HepG2 (cell line): ENCODE data around the gene DNMT3B. TPM values are rescaled to one million over a fixed set of nuclear protein-coding genes. Genes with fewer than 3 reads are reported as not detected.

Experiments used
- ATAC-seq: fragments of 200-7000 bp; cut with Tn5 transposase; 3 replicates; pipeline ENCODE4 v1.9.1; 2020; ENCODE audit warnings: mild to moderate bottlenecking, moderate library complexity
- BruUV-seq: library from RNA; stranded (reverse); fragments of 400-500 nt; replicated peaks from 2 replicates; lab custom pipeline; 2021; lab: Mats Ljungman, UMichigan
- CTCF ChIA-PET: fragments of 300-600 bp; formaldehyde crosslinking; extraction: SDS; loops from one replicate; lab custom pipeline; 2021; ENCODE audit warnings: low total read pairs, inconsistent platforms, low intra/inter-chr PET ratio; lab: Yijun Ruan, JAX
- POLR2A ChIA-PET: fragments of 350-600 bp; sonication (Branson Sonifier 250); formaldehyde crosslinking; loops from one replicate; lab custom pipeline; 2020; ENCODE audit warnings: antibody characterized with exemption, inconsistent platforms; lab: Yijun Ruan, JAX
- DNase-seq: peaks from one replicate; pipeline ENCODE4 v3.0.0-alpha.2; 2015; ENCODE audit warnings: low spot score
- FAIRE-seq: peaks from 3 replicates; lab custom pipeline; 2011; peaks lifted over from hg19 to GRCh38; lab: Jason Lieb, UNC
- H2AFZ ChIP-seq: one replicate; pipeline ENCODE4 v1.6.1; 2011; ENCODE audit warnings: low read length, inconsistent platforms
- H3K27ac ChIP-seq: fragments of 300-600 bp; 3 replicates; pipeline ENCODE4 v1.8.0; 2011; ENCODE audit warnings: mixed run types, mild to moderate bottlenecking, mixed read lengths, low read length, inconsistent platforms; ENCODE audit not compliant: insufficient read depth; ENCODE audit errors: extremely low read length
- H3K27me3 ChIP-seq, 2 experiments: fragments of 200-600 bp in 1 of 2; 2 replicates in 1 of 2; 3 replicates in 1 of 2; pipeline versions ENCODE4 v1.6.0 to v1.8.0; 2011; ENCODE audit warnings: low read length in 2 of 2, mild to moderate bottlenecking in 2 of 2, moderate library complexity in 2 of 2, inconsistent platforms in 1 of 2; ENCODE audit not compliant: insufficient read depth in 2 of 2, control insufficient read depth in 1 of 2
- H3K36me3 ChIP-seq, 2 experiments: fragments of 200-600 bp in 1 of 2; replicated peaks in 1 of 2; 2 replicates in 1 of 2; 3 replicates in 1 of 2; pipeline versions ENCODE4 v1.5.1 to v1.8.0; 2011; ENCODE audit warnings: low read length in 2 of 2, inconsistent platforms in 1 of 2; ENCODE audit not compliant: insufficient read depth in 2 of 2, control insufficient read depth in 1 of 2
- H3K4me1 ChIP-seq: 2 replicates; pipeline ENCODE4 v1.5.1; 2012; ENCODE audit warnings: low read length, inconsistent platforms; ENCODE audit not compliant: insufficient read depth
- H3K4me2 ChIP-seq: 2 replicates; pipeline ENCODE4 v1.6.0; 2011; ENCODE audit warnings: low read depth, low read length, inconsistent platforms
- H3K4me3 ChIP-seq, 3 experiments: fragments of 200-600 bp in 1 of 3; sonication (generic), shearing (Covaris generic) in 1 of 3; replicated peaks in 1 of 3; 2 replicates each; pipeline ENCODE4 v1.5.1; 2011 to 2016; ENCODE audit warnings: low read length in 3 of 3, inconsistent platforms in 2 of 3, low read depth in 2 of 3, mild to moderate bottlenecking in 2 of 3, control low read depth in 1 of 3, mixed read lengths in 1 of 3; ENCODE audit not compliant: insufficient read depth in 1 of 3
- H3K79me2 ChIP-seq: one replicate; pipeline ENCODE4 v1.6.1; 2011; ENCODE audit warnings: low read length, inconsistent platforms; ENCODE audit not compliant: insufficient read depth
- H3K9ac ChIP-seq: 2 replicates; pipeline ENCODE4 v1.6.0; 2011; ENCODE audit warnings: mild to moderate bottlenecking, low read depth, low read length, inconsistent platforms; ENCODE audit not compliant: insufficient read depth
- H3K9me3 ChIP-seq: 2 replicates; pipeline ENCODE4 v1.5.1; 2012; ENCODE audit warnings: mild to moderate bottlenecking, low read length
- H4K20me1 ChIP-seq: 2 replicates; pipeline ENCODE4 v1.6.0; 2011; ENCODE audit warnings: inconsistent platforms, mild to moderate bottlenecking, low read length, moderate library complexity; ENCODE audit not compliant: insufficient read depth
- AKAP8 ChIP-seq: sonication (generic); formaldehyde crosslinking; IDR thresholded peaks from 2 replicates; pipeline ENCODE4 v1.5.1; 2020; ENCODE audit warnings: mild to moderate bottlenecking, missing genetic modification reagents
- CENPT ChIP-seq: sonication (generic); formaldehyde crosslinking; IDR thresholded peaks from 2 replicates; pipeline ENCODE4 v1.8.0; 2022; ENCODE audit warnings: low read depth, mild to moderate bottlenecking, moderate library complexity, missing genetic modification reagents
- GFI1 ChIP-seq: sonication (generic); formaldehyde crosslinking; IDR thresholded peaks from 2 replicates; pipeline ENCODE4 v1.5.0; 2020; ENCODE audit warnings: missing genetic modification reagents, mild to moderate bottlenecking, borderline replicate concordance
- RAD21 ChIP-seq: fragments of 450-650 bp; formaldehyde crosslinking; IDR thresholded peaks from 2 replicates; pipeline ENCODE4 v1.5.0; 2020; ENCODE audit warnings: mild to moderate bottlenecking
- RXRA ChIP-seq: sonication (generic); formaldehyde crosslinking; IDR thresholded peaks from 2 replicates; pipeline ENCODE4 v1.5.1; 2020; ENCODE audit warnings: missing genetic modification reagents
- SALL1 ChIP-seq: sonication (generic); formaldehyde crosslinking; IDR thresholded peaks from 2 replicates; pipeline ENCODE4 v1.8.0; 2022; ENCODE audit warnings: mild to moderate bottlenecking, missing genetic modification reagents
- STAG1 ChIP-seq: sonication (generic); formaldehyde crosslinking; IDR thresholded peaks from 2 replicates; pipeline ENCODE4 v1.4.0; 2020; ENCODE audit warnings: missing genetic modification reagents
- TRIM24 ChIP-seq: sonication (generic); formaldehyde crosslinking; IDR thresholded peaks from 2 replicates; pipeline ENCODE4 v1.8.0; 2022; ENCODE audit warnings: mild to moderate bottlenecking, missing genetic modification reagents
- ZBTB14 ChIP-seq: sonication (generic); formaldehyde crosslinking; IDR thresholded peaks from 2 replicates; pipeline ENCODE4 v1.4.0; 2020; ENCODE audit warnings: missing genetic modification reagents
- ZNF367 ChIP-seq: sonication (generic); formaldehyde crosslinking; IDR thresholded peaks from 2 replicates; pipeline ENCODE4 v1.4.0; 2020; ENCODE audit warnings: missing genetic modification reagents, borderline replicate concordance
- ZNF503 ChIP-seq: sonication (generic); formaldehyde crosslinking; IDR thresholded peaks from 2 replicates; pipeline ENCODE4 v1.4.0; 2020; ENCODE audit warnings: missing genetic modification reagents
- ZSCAN21 ChIP-seq: sonication (generic); formaldehyde crosslinking; IDR thresholded peaks from 2 replicates; pipeline ENCODE4 v1.8.0; 2022; ENCODE audit warnings: mild to moderate bottlenecking, missing genetic modification reagents, moderate library complexity, borderline replicate concordance
- WGBS: methylation state at CpG from one replicate; pipeline ENCODE4 v1.1.6; 2017; ENCODE audit warnings: low lambda C conversion rate; 5-methylcytosine and 5-hydroxymethylcytosine counted together
- in situ Hi-C: cut with HindIII; loops from 2 replicates; pipeline ENCODE4 v1.10.0; 2017; ENCODE audit warnings: low pct_unique_long_range_greater_than_20kb; ENCODE audit not compliant: extremely low pct_ligation_motif_present
- intact Hi-C: fragments of 100-400 bp; cut with micrococcal nuclease; formaldehyde crosslinking; loops from one replicate; pipeline ENCODE4 v1.10.0; 2022; ENCODE audit not compliant: unreplicated experiment
- polyA plus RNA-seq, 8 experiments: library from polyadenylated mRNA; depleted of rRNA in 3 of 8; stranded (reverse) in 7 of 8; unstranded in 1 of 8; fragments of >200 nt; fragmentation: Illumina TruSeq in 4 of 8; extraction: Trizol in 4 of 8; gene quantifications; 2 replicates each; pipeline versions ENCODE4 v1.2.1 to v1.2.3, GENCODE V29; 2011 to 2016; ENCODE audit warnings: low read depth in 4 of 8, missing spikeins in 1 of 8, mixed read lengths in 1 of 8; ENCODE audit not compliant: insufficient read depth in 1 of 8
- total RNA-seq, 5 experiments: library from RNA; depleted of rRNA; stranded (reverse); fragments of >200 nt; fragmentation: Illumina TruSeq; extraction: Trizol; gene quantifications; 2 replicates each; pipeline ENCODE4 v1.2.3, GENCODE V29; 2016; ENCODE audit warnings: low read depth in 1 of 5
- TF ChIP-seq, protein P1 (sequence below): sonication (generic); IDR thresholded peaks from 2 replicates; pipeline ENCODE4 v1.6.1; 2016; ENCODE audit warnings: low read depth, borderline replicate concordance
- TF ChIP-seq, protein P2 (sequence below): sonication (generic); formaldehyde crosslinking; IDR thresholded peaks from 2 replicates; pipeline ENCODE4 v1.4.0; 2020; ENCODE audit warnings: mild to moderate bottlenecking, missing genetic modification reagents
- TF ChIP-seq, protein P3 (sequence below): sonication (generic); formaldehyde crosslinking; IDR thresholded peaks from 2 replicates; pipeline ENCODE4 v1.4.0; 2020; ENCODE audit warnings: missing genetic modification reagents

Gene DNMT3B
- total and polyA plus RNA-seq, 2 of the 13 experiments (the other 11 are each of a cell fraction or from before 2014, with no cell fraction given), result 3.8 to 13.9 TPM

DNA sequence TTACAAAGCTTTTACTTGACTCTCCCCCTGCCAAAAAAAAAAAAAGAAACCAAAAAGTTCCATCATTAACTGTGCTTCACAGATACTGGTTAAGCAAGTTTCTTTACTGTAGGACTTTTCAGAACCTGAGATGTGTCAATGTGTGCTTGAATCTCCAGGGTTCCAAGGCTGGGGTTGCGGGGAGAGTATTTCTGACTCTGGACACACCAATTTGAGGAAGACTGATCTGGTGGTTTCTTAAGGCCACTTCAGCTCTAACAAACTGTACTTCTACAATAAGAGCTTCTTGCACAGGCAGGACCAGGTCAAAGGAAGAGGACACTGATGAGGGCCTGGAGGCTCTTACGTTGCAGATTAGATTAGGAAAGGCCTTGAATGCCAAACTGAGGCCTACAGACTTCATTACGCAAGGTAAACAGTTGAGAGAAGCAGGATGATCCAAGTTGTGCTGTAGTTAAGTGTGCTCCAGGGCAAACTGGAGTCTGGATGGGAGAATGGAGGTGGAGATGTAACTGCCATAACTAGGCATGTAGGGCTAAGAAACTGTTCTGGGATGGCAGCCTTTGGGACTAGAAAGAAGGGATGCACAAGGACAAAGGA is 43.3 kb upstream of the DNMT3B start (continued):
- TF ChIP-seq, protein P1, sequence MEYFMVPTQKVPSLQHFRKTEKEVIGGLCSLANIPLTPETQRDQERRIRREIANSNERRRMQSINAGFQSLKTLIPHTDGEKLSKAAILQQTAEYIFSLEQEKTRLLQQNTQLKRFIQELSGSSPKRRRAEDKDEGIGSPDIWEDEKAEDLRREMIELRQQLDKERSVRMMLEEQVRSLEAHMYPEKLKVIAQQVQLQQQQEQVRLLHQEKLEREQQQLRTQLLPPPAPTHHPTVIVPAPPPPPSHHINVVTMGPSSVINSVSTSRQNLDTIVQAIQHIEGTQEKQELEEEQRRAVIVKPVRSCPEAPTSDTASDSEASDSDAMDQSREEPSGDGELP, result no peak
- no peak for TF ChIP-seq RAD21 (CRISPR knock-in tag)

GRCh38 chr20:32727683-32728082 is 34.5 kb upstream of the DNMT3B start:
- Histone ChIP-seq H3K4me2 (no peak overlapping the region), H3K79me2 (no peaks in the 10 kb centered on the region), H3K36me3 (peaks cover 10 to 17% of the 10 kb centered on the region in 2 experiments), H4K20me1 (no peaks in the 10 kb centered on the region), H3K9me3 (no peaks in the 10 kb centered on the region), H2AFZ (no peak overlapping the region), H3K9ac (no peak overlapping the region), H3K4me3 (no peak overlapping the region), H3K27me3 (no peaks in the 10 kb centered on the region), H3K27ac (no peak overlapping the region), H3K4me1 (peaks cover 16% of the 10 kb centered on the region)
- intact Hi-C loops (no loop called here), in situ Hi-C loops (no loop called here)
- POLR2A ChIA-PET, result interaction anchor here (1.0 kb wide), 1 partner anchor 9 kb away, joined by 3 read pairs; no protein-coding TSS in a partner anchor
- CTCF ChIA-PET, result no interaction called here
- ATAC-seq, result no peak
- BruUV-seq, result no TSS peak
- DNase-seq, result no peak
- FAIRE-seq, result no peak
- 88% methylated on average over 7 of the region's 7 CpGs for WGBS
- TF ChIP-seq CENPT (no peak), ZNF503 (CRISPR knock-in tag) (no peak), STAG1 (CRISPR knock-in tag) (no peak), RXRA (no peak), ZSCAN21 (CRISPR knock-in tag) (no peak), GFI1 (no peak), TRIM24 (CRISPR knock-in tag) (no peak), ZNF367 (no peak), AKAP8 (CRISPR knock-in tag) (no peak), SALL1 (no peak), ZBTB14 (CRISPR knock-in tag) (no peak)
- TF ChIP-seq, protein P2, sequence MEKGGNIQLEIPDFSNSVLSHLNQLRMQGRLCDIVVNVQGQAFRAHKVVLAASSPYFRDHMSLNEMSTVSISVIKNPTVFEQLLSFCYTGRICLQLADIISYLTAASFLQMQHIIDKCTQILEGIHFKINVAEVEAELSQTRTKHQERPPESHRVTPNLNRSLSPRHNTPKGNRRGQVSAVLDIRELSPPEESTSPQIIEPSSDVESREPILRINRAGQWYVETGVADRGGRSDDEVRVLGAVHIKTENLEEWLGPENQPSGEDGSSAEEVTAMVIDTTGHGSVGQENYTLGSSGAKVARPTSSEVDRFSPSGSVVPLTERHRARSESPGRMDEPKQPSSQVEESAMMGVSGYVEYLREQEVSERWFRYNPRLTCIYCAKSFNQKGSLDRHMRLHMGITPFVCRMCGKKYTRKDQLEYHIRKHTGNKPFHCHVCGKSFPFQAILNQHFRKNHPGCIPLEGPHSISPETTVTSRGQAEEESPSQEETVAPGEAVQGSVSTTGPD (CRISPR knock-in tag), result no peak
- TF ChIP-seq, protein P3, sequence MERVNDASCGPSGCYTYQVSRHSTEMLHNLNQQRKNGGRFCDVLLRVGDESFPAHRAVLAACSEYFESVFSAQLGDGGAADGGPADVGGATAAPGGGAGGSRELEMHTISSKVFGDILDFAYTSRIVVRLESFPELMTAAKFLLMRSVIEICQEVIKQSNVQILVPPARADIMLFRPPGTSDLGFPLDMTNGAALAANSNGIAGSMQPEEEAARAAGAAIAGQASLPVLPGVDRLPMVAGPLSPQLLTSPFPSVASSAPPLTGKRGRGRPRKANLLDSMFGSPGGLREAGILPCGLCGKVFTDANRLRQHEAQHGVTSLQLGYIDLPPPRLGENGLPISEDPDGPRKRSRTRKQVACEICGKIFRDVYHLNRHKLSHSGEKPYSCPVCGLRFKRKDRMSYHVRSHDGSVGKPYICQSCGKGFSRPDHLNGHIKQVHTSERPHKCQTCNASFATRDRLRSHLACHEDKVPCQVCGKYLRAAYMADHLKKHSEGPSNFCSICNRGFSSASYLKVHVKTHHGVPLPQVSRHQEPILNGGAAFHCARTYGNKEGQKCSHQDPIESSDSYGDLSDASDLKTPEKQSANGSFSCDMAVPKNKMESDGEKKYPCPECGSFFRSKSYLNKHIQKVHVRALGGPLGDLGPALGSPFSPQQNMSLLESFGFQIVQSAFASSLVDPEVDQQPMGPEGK (CRISPR knock-in tag), result no peak
